ENCODE data around the gene MS4A10.

Gene MS4A10

GRCh38 chr11:60845338-60845737 is 60.2 kb downstream of the MS4A10 start:
- DNase-seq (ENCODE audit: insufficient read length) (no peak), FAIRE-seq (no peak)

GRCh38 chr11:60847281-60847680 is 62.1 kb downstream of the MS4A10 start:
- FAIRE-seq (no peak), DNase-seq (ENCODE audit: insufficient read length) (no peak)
- TF ChIP-seq TAF1 (IDR thresholded peaks at IDR 0.05; ENCODE audit: borderline replicate concordance, low read depth, low read length) (no peak), POLR2AphosphoS5 (IDR thresholded peaks at IDR 0.05; ENCODE audit: low read depth, low read length) (no peak), POLR2A (IDR thresholded peaks at IDR 0.05; ENCODE audit: low read depth, low read length) (no peak)

More at GRCh38 chr11:60845338-60845737, 60.2 kb downstream of the MS4A10 start:
- TF ChIP-seq POLR2A (IDR thresholded peaks at IDR 0.05; ENCODE audit: low read depth, low read length), result no peak
- TF ChIP-seq POLR2AphosphoS5 (IDR thresholded peaks at IDR 0.05; ENCODE audit: low read depth, low read length), result no peak
- TF ChIP-seq TAF1 (IDR thresholded peaks at IDR 0.05; ENCODE audit: borderline replicate concordance, low read depth, low read length), result no peak

GRCh38 chr11:60847896-60848295 is 62.8 kb downstream of the MS4A10 start:
- no peak for TF ChIP-seq TAF1 (IDR thresholded peaks at IDR 0.05; ENCODE audit: borderline replicate concordance, low read depth, low read length)
- TF ChIP-seq POLR2AphosphoS5 (IDR thresholded peaks at IDR 0.05; ENCODE audit: low read depth, low read length), result no peak
- no peak for TF ChIP-seq POLR2A (IDR thresholded peaks at IDR 0.05; ENCODE audit: low read depth, low read length)
- FAIRE-seq, result no peak

GRCh38 chr11:60848714-60849151 is 63.6 kb downstream of the MS4A10 start:
- FAIRE-seq, result no peak

More at GRCh38 chr11:60847896-60848295, 62.8 kb downstream of the MS4A10 start:
- no peak for DNase-seq (ENCODE audit: insufficient read length)

GRCh38 chr11:60849641-60850520 is 64.7 kb downstream of the MS4A10 start:
- DNase-seq (ENCODE audit: insufficient read length), result no peak
- no peak for FAIRE-seq
- TF ChIP-seq POLR2A (IDR thresholded peaks at IDR 0.05; ENCODE audit: low read depth, low read length) (no peak), POLR2AphosphoS5 (IDR thresholded peaks at IDR 0.05; ENCODE audit: low read depth, low read length) (no peak), TAF1 (IDR thresholded peaks at IDR 0.05; ENCODE audit: borderline replicate concordance, low read depth, low read length) (no peak)

More at GRCh38 chr11:60848714-60849151, 63.6 kb downstream of the MS4A10 start:
- DNase-seq (ENCODE audit: insufficient read length), result no peak
- no peak for TF ChIP-seq POLR2A (IDR thresholded peaks at IDR 0.05; ENCODE audit: low read depth, low read length)
- no peak for TF ChIP-seq POLR2AphosphoS5 (IDR thresholded peaks at IDR 0.05; ENCODE audit: low read depth, low read length)
- TF ChIP-seq TAF1 (IDR thresholded peaks at IDR 0.05; ENCODE audit: borderline replicate concordance, low read depth, low read length), result no peak
